GM18861 (cell line): Measurements from ENCODE around the gene TMC7.

ENCODE experiments used
- ATAC-seq: cut with Tn5 transposase; IDR thresholded peaks from one replicate; pipeline ENCODE4 v1.9.1; 2021; ENCODE audit not compliant: unreplicated experiment

TMC7 gene

GRCh38 chr16:19027416-19027815, 43.7 kb downstream of the TMC7 start:
- ATAC-seq, result no peak

- ATAC-seq, result no peak
These were observed 46.2 kb downstream of the TMC7 start for GRCh38 chr16:19029980-19030379.

- no peak for ATAC-seq
These were observed 48.0 kb downstream of the TMC7 start for GRCh38 chr16:19031738-19032137.

- no peak for ATAC-seq
These were observed 50.0 kb downstream of the TMC7 start for GRCh38 chr16:19033761-19034160.

- ATAC-seq, result no peak
These were observed 56.7 kb downstream of the TMC7 start for GRCh38 chr16:19040400-19040799.

GRCh38 chr16:19044769-19045168, 61.0 kb downstream of the TMC7 start:
- ATAC-seq, result no peak

GRCh38 chr16:19046062-19046461, 62.3 kb downstream of the TMC7 start:
- ATAC-seq, result no peak

- ATAC-seq, result no peak
These were observed 79.0 kb downstream of the TMC7 start for GRCh38 chr16:19062706-19063105.

GRCh38 chr16:19066988-19067348, 83.2 kb downstream of the TMC7 start:
- no peak for ATAC-seq

GRCh38 chr16:19067349-19068236, 83.9 kb downstream of the TMC7 start, which contains the start of gene COQ7:
Gene COQ7, plus strand, starts transcription at chr16:19067614. Its CDS starts 51 bp downstream, at chr16:19067665.
- ATAC-seq, result peak; percentile 88

GRCh38 chr16:19068237-19068815, 84.6 kb downstream of the TMC7 start:
- ATAC-seq, result no peak

- no peak for ATAC-seq
These were observed 88.4 kb downstream of the TMC7 start for GRCh38 chr16:19071811-19072777.

GRCh38 chr16:19073344-19073743, 89.6 kb downstream of the TMC7 start:
- ATAC-seq, result no peak

- no peak for ATAC-seq
These were observed 90.1 kb downstream of the TMC7 start for GRCh38 chr16:19073863-19074262.

GRCh38 chr16:19075511-19075910, 91.8 kb downstream of the TMC7 start:
- ATAC-seq, result no peak

- no peak for ATAC-seq
These were observed 94.1 kb downstream of the TMC7 start for GRCh38 chr16:19077879-19078278.

GRCh38 chr16:19083670-19084069, 99.9 kb downstream of the TMC7 start:
- no peak for ATAC-seq

- no peak for ATAC-seq
These were observed 100.4 kb downstream of the TMC7 start for GRCh38 chr16:19084139-19084538.

GRCh38 chr16:19084879-19085278, 101.1 kb downstream of the TMC7 start:
- no peak for ATAC-seq

- no peak for ATAC-seq
These were observed 102.0 kb downstream of the TMC7 start for GRCh38 chr16:19085679-19086200.
